Activated T-cell treated with anti-CD3 and anti-CD28 coated beads, Interleukin-2, amount 50 U/mL, for 4 hours (primary cell): ENCODE results near the gene ULK4. TPM values are rescaled to one million over a fixed set of nuclear protein-coding genes. Genes with fewer than 3 reads are reported as not detected.
"Not testable (repeated sequence)": the region's sequence is repeated elsewhere in the genome, so short reads cannot be mapped to it uniquely, and the experiment has no call there.

Experiments used
- ATAC-seq, 2 donors: fragments of 200-7000 bp; cut with Tn5 transposase; one replicate each; pipeline ENCODE4 v1.10.0; 2021
- DNase-seq: peaks from one replicate; pipeline ENCODE4 v3.0.0-alpha.2; 2020
- H3K27me3 Mint-ChIP-seq: one replicate; pipeline ENCODE4 v1.8.0; 2021; ENCODE audit warnings: low read depth, mixed read lengths
- H3K36me3 Mint-ChIP-seq: one replicate; pipeline ENCODE4 v1.8.0; 2022; ENCODE audit warnings: mixed read lengths; ENCODE audit not compliant: insufficient read depth
- H3K4me1 Mint-ChIP-seq: one replicate; pipeline ENCODE4 v1.8.0; 2021; ENCODE audit warnings: low read depth, mixed read lengths
- H3K4me3 Mint-ChIP-seq: one replicate; pipeline ENCODE4 v1.8.0; 2021; ENCODE audit warnings: mild to moderate bottlenecking, moderate library complexity, mixed read lengths
- H3K9me3 Mint-ChIP-seq: one replicate; pipeline ENCODE4 v1.8.0; 2021; ENCODE audit warnings: mixed read lengths
- total RNA-seq, 3 donors: library from RNA; stranded (reverse); gene quantifications; one replicate each; pipeline ENCODE4 v1.2.1, GENCODE V29; 2021

ULK4 gene
- total RNA-seq, 3 donors from 2014 or later = 7.3 to 8.8 (median 8.2) TPM

- H3K36me3 Mint-ChIP-seq, ATAC-seq, H3K4me3 Mint-ChIP-seq, DNase-seq, H3K27me3 Mint-ChIP-seq, H3K9me3 Mint-ChIP-seq, H3K4me1 Mint-ChIP-seq: not testable (repeated sequence)
These were observed 15.5 kb upstream of the ULK4 start for GRCh38 chr3:41977401-41977800.

- Mint-ChIP-seq H3K4me3 (no peak overlapping the region), H3K27me3 (no peaks in the 10 kb centered on the region), H3K9me3 (peaks cover 7% of the 10 kb centered on the region), H3K4me1 (no peaks in the 10 kb centered on the region), H3K36me3 (no peaks in the 10 kb centered on the region)
- no peak for ATAC-seq
- DNase-seq = no peak
These were observed 13.7 kb upstream of the ULK4 start for GRCh38 chr3:41975416-41976103.

DNA sequence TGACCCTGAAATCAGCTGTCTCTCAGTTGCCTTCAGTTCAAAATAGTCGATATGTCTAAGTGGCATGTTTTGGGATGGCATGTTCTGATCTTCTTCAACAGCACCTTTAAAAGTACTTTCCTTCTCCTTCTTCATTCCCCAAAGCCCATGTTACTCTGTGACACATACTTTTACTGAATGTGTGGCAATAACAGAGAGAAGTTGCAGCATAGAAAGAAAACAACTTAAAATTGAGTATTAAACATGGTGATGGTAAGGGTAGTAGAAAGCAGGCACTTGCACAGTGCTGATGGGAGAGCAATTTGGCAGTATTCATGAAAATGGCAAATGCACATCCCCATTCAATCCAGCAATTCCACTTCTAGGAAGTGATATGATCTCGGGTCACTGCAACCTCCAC, 12.3 kb upstream of the ULK4 start:
- Mint-ChIP-seq H3K27me3 (no peaks in the 10 kb centered on the region), H3K4me3 (no peak overlapping the region), H3K9me3 (peaks cover 7% of the 10 kb centered on the region), H3K36me3 (no peaks in the 10 kb centered on the region), H3K4me1 (no peaks in the 10 kb centered on the region)
- DNase-seq (no peak), ATAC-seq (no peak)

GRCh38 chr3:41972802-41973201, 10.9 kb upstream of the ULK4 start:
- Mint-ChIP-seq H3K36me3 (no peaks in the 10 kb centered on the region), H3K9me3 (peaks cover 7% of the 10 kb centered on the region), H3K27me3 (no peaks in the 10 kb centered on the region), H3K4me3 (no peak overlapping the region), H3K4me1 (no peaks in the 10 kb centered on the region)
- no peak for ATAC-seq
- no peak for DNase-seq

GRCh38 chr3:41966206-41966605, 4.3 kb upstream of the ULK4 start:
- Mint-ChIP-seq H3K27me3 (no peaks in the 10 kb centered on the region), H3K4me3 (no peak overlapping the region), H3K9me3 (no peaks in the 10 kb centered on the region), H3K36me3 (no peaks in the 10 kb centered on the region), H3K4me1 (peaks cover 7% of the 10 kb centered on the region)
- DNase-seq = no peak
- no peak for ATAC-seq

DNA sequence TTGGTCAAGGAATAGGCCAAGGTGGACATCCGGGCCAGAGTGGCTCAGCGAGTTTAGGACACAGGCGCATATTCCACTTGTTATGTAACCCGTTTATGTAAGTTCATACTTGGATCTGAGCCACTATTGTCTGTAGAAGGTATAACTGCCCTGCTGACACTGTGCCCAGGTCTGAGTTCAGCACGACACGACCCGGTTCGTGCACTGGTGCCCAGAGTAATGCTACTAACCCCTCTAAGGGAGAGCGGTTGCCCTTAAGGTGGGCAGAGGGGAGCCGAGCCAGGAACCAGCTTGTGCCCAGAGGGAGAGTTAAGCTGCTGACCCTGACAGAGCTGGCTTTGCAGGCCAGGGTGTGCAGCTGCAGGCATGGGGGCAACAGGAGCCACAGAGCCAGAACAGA, 1.9 kb upstream of the ULK4 start:
- Mint-ChIP-seq H3K36me3 (no peaks in the 10 kb centered on the region), H3K4me1 (peaks cover 15% of the 10 kb centered on the region), H3K27me3 (no peaks in the 10 kb centered on the region), H3K4me3 (no peak overlapping the region), H3K9me3 (no peaks in the 10 kb centered on the region)
- DNase-seq = no peak
- no peak for ATAC-seq

DNA sequence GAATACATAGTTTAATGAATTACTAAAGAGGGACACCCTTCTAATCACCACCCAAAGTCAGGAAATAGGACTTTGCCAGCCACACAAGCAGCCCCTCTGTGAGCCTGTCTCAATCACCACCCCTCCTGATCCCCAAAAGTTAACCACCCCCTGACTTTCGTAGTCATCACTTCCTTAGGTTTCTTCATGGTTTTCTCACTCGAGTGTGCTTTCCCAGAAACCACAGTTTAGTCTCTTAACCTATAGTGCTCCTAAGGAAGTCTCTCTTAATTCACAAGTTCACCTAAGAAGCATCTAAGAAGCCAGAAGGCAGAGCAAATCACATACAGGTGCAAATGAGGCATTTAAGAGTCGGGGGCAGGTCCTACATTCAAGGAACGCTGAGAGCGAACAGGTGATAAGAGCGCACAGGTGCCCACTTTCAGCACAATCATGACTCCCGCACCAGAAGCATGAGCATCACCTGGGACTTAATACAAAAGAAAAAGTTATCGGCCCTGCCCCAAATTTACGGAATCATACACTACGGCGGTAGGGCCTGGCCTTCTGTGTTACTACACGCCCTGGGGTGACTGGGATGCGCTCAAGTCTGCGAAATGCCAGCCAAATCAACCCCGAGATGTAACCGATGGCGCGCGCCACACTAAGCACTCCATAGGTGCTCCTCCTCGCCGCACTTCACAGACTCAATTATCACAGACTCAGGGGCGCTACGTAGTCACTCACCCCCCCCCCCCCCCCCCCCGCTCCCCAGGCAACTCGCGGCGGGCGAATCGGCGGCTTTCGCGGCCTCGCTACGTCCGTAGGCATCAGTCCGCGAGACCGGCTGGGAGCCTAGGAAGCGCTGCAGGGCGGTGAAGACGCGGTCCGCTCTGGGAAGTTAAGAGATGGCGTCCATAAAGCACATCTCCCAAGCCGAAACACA, 815 bp downstream of the ULK4 start:
- ATAC-seq (peak; percentile 53 to 56), DNase-seq (peak; percentile 42)
- H3K4me1 Mint-ChIP-seq = peaks cover 15% of the 10 kb centered on the region
- H3K9me3 Mint-ChIP-seq = no peaks in the 10 kb centered on the region
- H3K4me3 Mint-ChIP-seq = peak overlapping the region; percentile 96
- H3K27me3 Mint-ChIP-seq = no peaks in the 10 kb centered on the region
- H3K36me3 Mint-ChIP-seq = no peaks in the 10 kb centered on the region

DNA sequence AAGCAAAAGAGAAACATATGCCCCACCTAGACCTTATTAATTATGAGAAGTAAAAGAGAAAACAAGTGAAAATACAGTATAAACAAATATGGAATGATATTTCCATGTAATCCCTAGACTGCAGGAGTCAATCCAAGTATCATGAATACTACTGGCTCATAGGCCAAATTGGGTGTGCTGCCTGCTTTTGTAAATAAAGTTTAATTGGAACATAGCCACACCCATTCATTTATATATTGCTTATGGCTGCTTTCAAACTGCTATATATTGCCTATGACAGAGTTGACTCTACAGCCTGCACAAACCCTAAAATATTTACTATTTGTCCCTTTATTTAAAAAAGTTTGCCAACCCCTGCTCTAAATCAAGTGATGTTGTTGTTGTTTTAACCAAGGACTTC, 5.3 kb downstream of the ULK4 start:
- no peaks in the 10 kb centered on the region for H3K27me3 Mint-ChIP-seq
- no peak for ATAC-seq
- H3K9me3 Mint-ChIP-seq = no peaks in the 10 kb centered on the region
- no peak overlapping the region for H3K4me3 Mint-ChIP-seq
- peaks cover 12% of the 10 kb centered on the region for H3K36me3 Mint-ChIP-seq
- no peak for DNase-seq
- peaks cover 13% of the 10 kb centered on the region for H3K4me1 Mint-ChIP-seq

GRCh38 chr3:41955192-41955591, 6.7 kb downstream of the ULK4 start:
- Mint-ChIP-seq H3K36me3 (peaks cover 12% of the 10 kb centered on the region), H3K4me1 (peaks cover 4% of the 10 kb centered on the region), H3K27me3 (no peaks in the 10 kb centered on the region), H3K4me3 (no peak overlapping the region), H3K9me3 (no peaks in the 10 kb centered on the region)
- no peak for ATAC-seq
- DNase-seq = no peak

- Mint-ChIP-seq H3K27me3 (no peaks in the 10 kb centered on the region), H3K4me1 (peaks cover 3% of the 10 kb centered on the region), H3K36me3 (peaks cover 27% of the 10 kb centered on the region), H3K4me3 (no peak overlapping the region), H3K9me3 (no peaks in the 10 kb centered on the region)
- ATAC-seq (no peak), DNase-seq (no peak)
These were observed 18.5 kb downstream of the ULK4 start for GRCh38 chr3:41943311-41943843.

DNA sequence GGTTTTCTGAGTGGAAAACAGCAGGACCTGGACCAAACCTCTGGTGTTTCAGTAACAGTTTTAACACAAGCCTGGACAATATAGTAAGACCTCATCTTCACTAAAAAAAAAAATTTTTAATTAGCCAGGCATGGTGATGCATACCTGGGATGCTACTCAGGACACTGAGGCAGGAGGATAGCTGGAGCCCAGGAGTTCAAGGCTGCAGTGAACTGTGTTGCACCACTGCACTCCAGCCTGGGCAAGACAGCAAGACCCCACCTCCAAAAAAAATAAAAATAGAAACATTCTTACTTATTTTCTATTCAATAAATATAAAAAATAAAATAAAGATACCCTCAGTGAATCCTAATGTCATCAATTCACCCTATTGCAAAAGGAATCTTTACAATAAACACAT, 21.5 kb downstream of the ULK4 start:
- Mint-ChIP-seq H3K4me3 (no peak overlapping the region), H3K9me3 (peaks cover 3% of the 10 kb centered on the region), H3K36me3 (peaks cover 19% of the 10 kb centered on the region), H3K4me1 (peaks cover 2% of the 10 kb centered on the region), H3K27me3 (no peaks in the 10 kb centered on the region)
- DNase-seq (no peak), ATAC-seq (no peak)

DNA sequence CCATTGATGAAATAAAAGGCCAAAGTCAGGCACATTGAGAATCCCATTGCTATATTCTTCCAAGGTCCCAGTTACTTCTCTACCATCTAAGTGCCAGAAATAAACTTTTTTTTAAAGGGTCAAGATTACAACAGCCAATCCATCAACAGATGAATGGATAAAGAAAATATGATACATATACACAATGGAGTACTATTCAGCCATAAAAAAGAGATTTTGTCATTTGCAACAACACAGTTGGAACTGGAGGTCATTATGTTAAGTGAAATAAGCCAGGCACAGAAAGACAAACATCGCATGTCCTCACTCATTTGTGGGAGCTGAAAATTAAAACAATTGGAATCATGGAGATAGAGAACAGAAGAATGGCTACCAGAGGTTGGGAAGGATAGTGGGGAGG, 25.5 kb downstream of the ULK4 start:
- DNase-seq (no peak), ATAC-seq (no peak)
- H3K36me3 Mint-ChIP-seq = peaks cover 18% of the 10 kb centered on the region
- no peaks in the 10 kb centered on the region for H3K27me3 Mint-ChIP-seq
- peaks cover 3% of the 10 kb centered on the region for H3K9me3 Mint-ChIP-seq
- no peak overlapping the region for H3K4me3 Mint-ChIP-seq
- H3K4me1 Mint-ChIP-seq = no peaks in the 10 kb centered on the region

DNA sequence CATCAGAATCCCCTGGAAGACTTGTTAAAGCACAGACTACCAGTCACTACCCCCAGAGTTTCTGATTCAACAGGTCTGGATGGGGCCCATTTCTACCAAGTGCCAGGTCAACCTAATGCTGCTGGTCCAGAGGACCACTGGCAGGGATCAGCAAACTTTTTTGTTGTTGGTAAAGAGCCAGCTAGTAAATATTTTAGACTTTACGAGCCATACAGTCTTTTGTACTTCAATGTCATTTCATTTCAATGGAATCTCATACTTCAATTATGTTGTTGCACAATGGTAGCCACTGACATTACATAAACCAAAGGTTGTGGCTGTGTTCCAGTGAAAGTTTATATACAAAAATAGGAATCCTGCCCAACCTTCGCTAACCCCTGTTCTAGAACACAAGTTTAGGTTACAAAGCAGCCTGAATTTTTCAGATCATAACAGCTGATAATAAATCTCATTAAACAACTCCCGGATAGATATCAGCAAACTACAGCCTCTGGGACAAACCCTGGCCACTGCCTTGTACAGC, 28.7 kb downstream of the ULK4 start:
- Mint-ChIP-seq H3K27me3 (no peaks in the 10 kb centered on the region), H3K36me3 (peaks cover 40% of the 10 kb centered on the region)
- ATAC-seq = no peak

DNA sequence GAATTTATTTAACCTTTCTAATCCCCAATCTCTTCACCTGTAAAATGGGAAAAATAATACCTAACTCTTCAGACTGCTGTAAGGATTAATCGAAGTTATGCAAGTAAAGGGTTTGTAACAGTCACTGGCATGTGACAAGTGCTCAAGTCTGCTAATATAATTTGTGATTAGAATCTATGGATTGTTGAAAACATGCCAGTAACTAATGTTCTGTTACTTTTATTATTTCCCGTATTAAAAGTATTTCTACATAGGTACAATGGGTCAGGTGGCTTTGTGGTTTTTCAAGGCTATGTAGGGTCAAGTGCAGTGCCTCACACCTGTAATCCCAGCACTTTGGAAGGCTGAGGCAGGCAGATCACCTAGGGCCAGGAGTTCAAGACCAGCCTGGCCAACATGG, 29.4 kb downstream of the ULK4 start:
- Mint-ChIP-seq H3K9me3 (peaks cover 3% of the 10 kb centered on the region), H3K4me3 (no peak overlapping the region), H3K27me3 (no peaks in the 10 kb centered on the region), H3K36me3 (peaks cover 42% of the 10 kb centered on the region), H3K4me1 (peaks cover 3% of the 10 kb centered on the region)
- ATAC-seq (no peak), DNase-seq (no peak)

More for the DNA sequence above, 28.7 kb downstream of the ULK4 start:
- Mint-ChIP-seq H3K9me3 (peaks cover 3% of the 10 kb centered on the region), H3K4me3 (no peak overlapping the region), H3K4me1 (no peaks in the 10 kb centered on the region)
- no peak for DNase-seq
